Parathyroid adenoma (tissue), 2 donors: ENCODE measurements around the gene PLD1.

Experiments used
- H2AFZ ChIP-seq: fragments of 300-600 bp; sonication (generic); one replicate; pipeline ENCODE4 v1.7.0; 2017; ENCODE audit warnings: antibody characterized with exemption, mild to moderate bottlenecking
- H3K27ac ChIP-seq: fragments of 300-600 bp; sonication (generic); one replicate; pipeline ENCODE4 v1.7.0; 2017
- H3K27me3 ChIP-seq: fragments of 300-600 bp; sonication (generic); one replicate; pipeline ENCODE4 v1.7.0; 2017; ENCODE audit warnings: low read length; ENCODE audit not compliant: control insufficient read depth, insufficient read depth
- H3K36me3 ChIP-seq: fragments of 300-600 bp; sonication (generic); one replicate; pipeline ENCODE4 v1.7.0; 2017; ENCODE audit warnings: low read length; ENCODE audit not compliant: control insufficient read depth, insufficient read depth
- H3K4me1 ChIP-seq: fragments of 300-600 bp; sonication (generic); one replicate; pipeline ENCODE4 v1.7.0; 2017; ENCODE audit warnings: control low read depth
- H3K4me2 ChIP-seq: fragments of 300-600 bp; sonication (generic); one replicate; pipeline ENCODE4 v1.7.0; 2017; ENCODE audit warnings: low read length
- H3K4me3 ChIP-seq: fragments of 300-600 bp; sonication (generic); one replicate; pipeline ENCODE4 v1.7.0; 2017; ENCODE audit warnings: low read depth, low read length
- H3K79me2 ChIP-seq: fragments of 300-600 bp; sonication (generic); one replicate; pipeline ENCODE4 v1.7.0; 2017; ENCODE audit warnings: control low read depth
- H3K9ac ChIP-seq: fragments of 300-600 bp; sonication (generic); one replicate; pipeline ENCODE4 v1.7.0; 2017; ENCODE audit warnings: mild to moderate bottlenecking
- H3K9me3 ChIP-seq: fragments of 300-600 bp; sonication (generic); one replicate; pipeline ENCODE4 v1.7.0; 2017; ENCODE audit warnings: low read length; ENCODE audit not compliant: control insufficient read depth
- CTCF ChIP-seq: fragments of 300-600 bp; sonication (generic); IDR thresholded peaks from one replicate; pipeline ENCODE4 v1.7.0; 2017; ENCODE audit warnings: antibody characterized with exemption, mild to moderate bottlenecking
- donor health status: primary hyperparathyroidism.

PLD1 gene

GRCh38 chr3:171776839-171777583, 33.3 kb downstream of the PLD1 start:
- Histone ChIP-seq H2AFZ (no peak overlapping the region), H3K36me3 (no peaks in the 10 kb centered on the region), H3K4me1 (no peaks in the 10 kb centered on the region), H3K27me3 (no peaks in the 10 kb centered on the region), H3K27ac (no peak overlapping the region), H3K79me2 (no peaks in the 10 kb centered on the region), H3K9me3 (no peaks in the 10 kb centered on the region), H3K4me2 (no peak overlapping the region), H3K9ac (no peak overlapping the region), H3K4me3 (no peak overlapping the region)
- TF ChIP-seq CTCF, result no peak

GRCh38 chr3:171776411-171776810, 33.9 kb downstream of the PLD1 start:
- Histone ChIP-seq H3K36me3 (no peaks in the 10 kb centered on the region), H3K4me1 (no peaks in the 10 kb centered on the region), H3K9me3 (no peaks in the 10 kb centered on the region), H3K4me3 (no peak overlapping the region), H3K4me2 (no peak overlapping the region), H3K79me2 (no peaks in the 10 kb centered on the region), H3K9ac (no peak overlapping the region), H3K27ac (no peak overlapping the region), H2AFZ (no peak overlapping the region), H3K27me3 (no peaks in the 10 kb centered on the region)
- no peak for TF ChIP-seq CTCF

GRCh38 chr3:171775943-171776342, 34.3 kb downstream of the PLD1 start:
- no peak overlapping the region for H3K4me3 ChIP-seq
- H3K4me1 ChIP-seq, result no peaks in the 10 kb centered on the region
- no peaks in the 10 kb centered on the region for H3K36me3 ChIP-seq
- no peak overlapping the region for H3K9ac ChIP-seq
- no peak overlapping the region for H2AFZ ChIP-seq
- H3K27ac ChIP-seq, result no peak overlapping the region
- H3K4me2 ChIP-seq, result no peak overlapping the region
- TF ChIP-seq CTCF, result no peak
- no peaks in the 10 kb centered on the region for H3K27me3 ChIP-seq
- no peaks in the 10 kb centered on the region for H3K9me3 ChIP-seq
- no peaks in the 10 kb centered on the region for H3K79me2 ChIP-seq

- no peak overlapping the region for H3K27ac ChIP-seq
- H2AFZ ChIP-seq, result no peak overlapping the region
- H3K9me3 ChIP-seq, result no peaks in the 10 kb centered on the region
- no peak overlapping the region for H3K9ac ChIP-seq
- H3K4me1 ChIP-seq, result no peaks in the 10 kb centered on the region
- H3K79me2 ChIP-seq, result no peaks in the 10 kb centered on the region
- H3K27me3 ChIP-seq, result no peaks in the 10 kb centered on the region
- no peak for TF ChIP-seq CTCF
- no peak overlapping the region for H3K4me3 ChIP-seq
- no peaks in the 10 kb centered on the region for H3K36me3 ChIP-seq
- H3K4me2 ChIP-seq, result no peak overlapping the region
Observed at GRCh38 chr3:171774521-171774920, 35.8 kb downstream of the PLD1 start.
